Measurements from ENCODE around the gene GAS2L2. TPM values are rescaled to one million over a fixed set of nuclear protein-coding genes. Genes with fewer than 3 reads are reported as not detected.

Gene GAS2L2
- total and polyA plus RNA-seq, 2 experiments from 2014 or later, result not detected

DNA sequence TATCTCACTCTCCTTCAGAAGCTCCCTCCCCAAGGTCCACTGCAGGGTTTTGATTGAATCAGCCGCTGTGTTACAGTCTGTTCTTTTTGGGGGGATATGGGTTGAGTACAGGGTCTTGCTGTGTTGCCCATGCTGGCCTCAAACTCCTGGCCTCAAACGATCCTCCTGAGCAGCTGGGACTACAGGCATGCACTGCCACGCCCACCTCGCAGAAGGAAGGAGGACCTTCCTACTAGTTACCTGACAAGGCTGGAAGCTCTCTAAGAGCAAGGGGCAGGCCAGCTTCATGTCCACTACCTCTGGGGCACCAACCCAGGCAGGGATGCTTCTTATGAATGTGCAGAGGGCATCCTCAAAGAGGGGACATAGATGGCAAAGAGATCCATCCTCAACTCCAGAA, 44.3 kb upstream of the GAS2L2 start:
- no peak overlapping the region for H3K27ac ChIP-seq
- no peaks in the 10 kb centered on the region for H3K9me2 ChIP-seq (ENCODE audit: insufficient read depth)
- H3K9ac ChIP-seq, result no peak overlapping the region
- TF ChIP-seq EZH2phosphoT487 (IDR thresholded peaks at IDR 0.05; ENCODE audit: insufficient read depth, low read depth) (no peak), EZH2 (IDR thresholded peaks at IDR 0.05; ENCODE audit: insufficient read depth, poor library complexity, severe bottlenecking) (no peak)
- H3K79me2 ChIP-seq (ENCODE audit: insufficient read depth), result no peaks in the 10 kb centered on the region
- peaks cover 52% of the 10 kb centered on the region for H3K27me3 ChIP-seq (replicated peaks; ENCODE audit: insufficient read depth)
- peaks cover 4% of the 10 kb centered on the region; the same call in 1 of the 2 replicates for H3K4me1 ChIP-seq (ENCODE audit: insufficient read depth)
- no peaks in the 10 kb centered on the region for H3F3A ChIP-seq (ENCODE audit: insufficient read depth)
- DNase-seq, result no peak
- in situ Hi-C loops (cut with MboI), result no loop called here
- WGBS, 2 experiments (ENCODE audit: low coverage in 1 of 2, low lambda C conversion rate in 2 of 2, missing lambda C conversion rate in 2 of 2), result 54 to 59% methylated on average over 4 of the region's 4 CpGs
- H2AFZ ChIP-seq, result no peak overlapping the region
- no peak overlapping the region for H3K4me2 ChIP-seq (ENCODE audit: unreplicated experiment)
- H3K9me3 ChIP-seq (ENCODE audit: low read depth), result no peaks in the 10 kb centered on the region
- H4K20me1 ChIP-seq (ENCODE audit: insufficient read depth), result no peaks in the 10 kb centered on the region
- H3K36me3 ChIP-seq (ENCODE audit: low read depth), result no peaks in the 10 kb centered on the region
- H3K4me3 ChIP-seq, result no peak overlapping the region

DNA sequence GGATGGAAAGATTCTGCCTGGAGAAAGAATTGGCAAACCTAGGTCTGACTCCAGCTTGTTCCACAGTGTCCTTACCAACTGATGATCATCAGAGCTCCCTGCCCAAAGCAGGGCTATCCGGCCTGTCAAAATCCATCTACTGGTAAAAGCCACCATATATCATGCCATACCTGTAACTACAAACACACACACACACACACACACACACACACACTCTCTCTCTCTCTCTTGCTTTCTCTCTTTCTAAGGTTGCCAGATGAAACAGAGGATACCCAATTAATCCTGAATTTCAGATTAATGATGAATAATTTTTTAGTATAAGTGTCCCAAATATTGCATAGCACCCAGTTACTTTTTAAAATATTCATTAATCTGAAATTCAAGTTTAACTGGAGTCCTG, 43.9 kb upstream of the GAS2L2 start:
- Histone ChIP-seq H3K4me3 (no peak overlapping the region), H2AFZ (no peak overlapping the region), H3K27me3 (replicated peaks; ENCODE audit: insufficient read depth) (peaks cover 53% of the 10 kb centered on the region), H3F3A (ENCODE audit: insufficient read depth) (no peaks in the 10 kb centered on the region), H3K4me1 (ENCODE audit: insufficient read depth) (peaks cover 4% of the 10 kb centered on the region; the same call in 1 of the 2 replicates), H3K27ac (no peak overlapping the region), H3K4me2 (ENCODE audit: unreplicated experiment) (no peak overlapping the region), H3K79me2 (ENCODE audit: insufficient read depth) (no peaks in the 10 kb centered on the region), H3K9me2 (ENCODE audit: insufficient read depth) (no peaks in the 10 kb centered on the region), H3K36me3 (ENCODE audit: low read depth) (no peaks in the 10 kb centered on the region), H4K20me1 (ENCODE audit: insufficient read depth) (no peaks in the 10 kb centered on the region), H3K9me3 (ENCODE audit: low read depth) (no peaks in the 10 kb centered on the region), H3K9ac (no peak overlapping the region)
- 23 to 57% methylated on average over 1 of the region's 1 CpG for WGBS, 2 experiments (ENCODE audit: low coverage in 1 of 2, low lambda C conversion rate in 2 of 2, missing lambda C conversion rate in 2 of 2)
- in situ Hi-C loops (cut with MboI), result no loop called here
- TF ChIP-seq EZH2 (IDR thresholded peaks at IDR 0.05; ENCODE audit: insufficient read depth, poor library complexity, severe bottlenecking), result no peak
- DNase-seq, result no peak

DNA sequence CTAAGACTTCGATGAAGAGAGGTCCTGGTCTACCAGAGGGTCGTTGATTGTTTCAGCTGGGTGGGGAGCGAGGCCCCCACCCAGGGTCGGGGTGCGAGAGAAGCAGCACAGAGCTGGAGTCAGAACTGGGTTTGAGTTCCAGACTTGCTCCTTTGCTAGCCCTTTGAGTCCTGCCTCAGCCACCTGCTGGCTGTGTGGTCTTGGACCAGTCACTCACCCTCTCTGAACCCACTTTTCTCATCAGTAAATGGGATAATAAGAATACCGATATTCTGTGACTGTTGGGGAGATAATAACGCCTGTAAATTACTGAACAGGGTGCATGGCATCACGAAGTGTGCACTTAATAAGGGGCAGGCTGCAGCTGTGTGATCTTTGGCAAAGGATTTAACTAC, 42.8 kb upstream of the GAS2L2 start:
- Histone ChIP-seq H3F3A (ENCODE audit: insufficient read depth) (no peaks in the 10 kb centered on the region), H3K4me2 (ENCODE audit: unreplicated experiment) (peak overlapping the region; percentile 33), H3K9me3 (ENCODE audit: low read depth) (no peaks in the 10 kb centered on the region), H3K27ac (no peak overlapping the region), H4K20me1 (ENCODE audit: insufficient read depth) (no peaks in the 10 kb centered on the region), H3K9ac (no peak overlapping the region), H3K36me3 (ENCODE audit: low read depth) (no peaks in the 10 kb centered on the region), H3K4me1 (ENCODE audit: insufficient read depth) (peaks cover 4% of the 10 kb centered on the region; the same call in 1 of the 2 replicates), H3K9me2 (ENCODE audit: insufficient read depth) (no peaks in the 10 kb centered on the region), H2AFZ (peak overlapping the region; percentile 41; the same call in 1 of the 2 replicates), H3K79me2 (ENCODE audit: insufficient read depth) (no peaks in the 10 kb centered on the region), H3K4me3 (peak overlapping the region; percentile 62), H3K27me3 (replicated peaks; ENCODE audit: insufficient read depth) (peaks cover 53% of the 10 kb centered on the region)
- in situ Hi-C loops (cut with MboI), result no loop called here
- TF ChIP-seq EZH2phosphoT487 (IDR thresholded peaks at IDR 0.05; ENCODE audit: insufficient read depth, low read depth) (no peak), EZH2 (IDR thresholded peaks at IDR 0.05; ENCODE audit: insufficient read depth, poor library complexity, severe bottlenecking) (no peak)
- WGBS, 2 experiments (ENCODE audit: low coverage in 1 of 2, low lambda C conversion rate in 2 of 2, missing lambda C conversion rate in 2 of 2), result 37% methylated on average over 8 of the region's 8 CpGs
- DNase-seq, result no peak

DNA sequence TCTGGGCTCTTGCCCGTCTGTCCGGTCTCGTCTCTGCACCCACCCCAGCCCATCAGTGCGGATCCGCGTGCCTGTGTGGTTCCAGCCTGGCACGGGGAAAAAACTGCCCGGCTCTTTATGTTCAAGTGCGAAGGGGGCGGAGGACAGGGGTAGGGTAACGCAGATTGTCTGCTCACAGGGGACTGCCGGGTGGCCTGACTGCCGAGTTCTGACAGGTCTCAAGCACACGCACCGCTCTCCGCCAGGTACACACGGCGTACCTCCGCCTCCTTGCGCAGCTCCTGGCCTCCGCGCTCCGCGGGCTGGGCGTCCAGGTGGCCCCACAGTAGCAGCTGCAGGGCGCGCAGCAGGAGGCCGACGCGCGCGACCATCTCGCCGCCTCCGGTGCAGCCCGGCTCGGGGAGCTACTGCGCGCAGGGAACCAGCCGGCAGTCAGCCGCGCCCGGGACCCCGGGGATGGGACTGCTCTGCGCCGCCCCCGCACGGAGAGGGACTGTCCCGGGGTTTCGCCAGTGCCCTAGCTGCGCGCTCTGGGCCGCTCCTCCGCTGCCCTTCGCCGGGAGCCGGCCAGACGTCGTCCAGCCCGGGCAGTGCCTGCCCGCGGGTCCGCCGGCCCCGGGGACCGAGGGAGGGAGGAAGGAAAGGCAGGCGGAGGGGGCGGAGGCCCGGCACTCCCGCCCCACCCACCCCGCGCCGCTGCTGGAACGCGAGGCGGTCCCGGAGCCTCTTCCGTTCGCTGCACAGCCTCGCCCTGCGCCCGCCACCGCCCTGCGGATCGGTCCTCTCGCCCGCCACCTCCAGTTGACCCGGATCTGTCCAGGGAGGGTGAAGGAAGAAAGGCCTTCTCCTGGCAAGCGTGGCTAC, 42.2 kb upstream of the GAS2L2 start, which contains the start of gene MMP28:
TSS of gene MMP28 (minus strand) at position 635 of the 864 bp plus-strand sequence. CDS start at position 371, 264 bp downstream.
- Histone ChIP-seq H3K4me1 (ENCODE audit: insufficient read depth) (peaks cover 3% of the 10 kb centered on the region; the same call in 1 of the 2 replicates), H3F3A (ENCODE audit: insufficient read depth) (no peaks in the 10 kb centered on the region), H3K9me2 (ENCODE audit: insufficient read depth) (no peaks in the 10 kb centered on the region), H3K4me3 (peak within 1 kb of the TSS; percentile 62), H3K9me3 (ENCODE audit: low read depth) (no peaks in the 10 kb centered on the region), H4K20me1 (ENCODE audit: insufficient read depth) (no peaks in the 10 kb centered on the region), H3K27ac (no peak within 1 kb of the TSS), H3K4me2 (ENCODE audit: unreplicated experiment) (peak within 1 kb of the TSS; percentile 33), H3K79me2 (ENCODE audit: insufficient read depth) (no peaks in the 10 kb centered on the region), H3K9ac (no peak within 1 kb of the TSS), H3K27me3 (replicated peaks; ENCODE audit: insufficient read depth) (peaks cover 53% of the 10 kb centered on the region), H2AFZ (peak within 1 kb of the TSS; percentile 41), H3K36me3 (ENCODE audit: low read depth) (no peaks in the 10 kb centered on the region)
- in situ Hi-C loops (cut with MboI), result no loop called here
- DNase-seq, result peak; percentile 54
- TF ChIP-seq EZH2phosphoT487 (IDR thresholded peaks at IDR 0.05; ENCODE audit: insufficient read depth, low read depth) (no peak), EZH2 (IDR thresholded peaks at IDR 0.05; ENCODE audit: insufficient read depth, poor library complexity, severe bottlenecking) (peak; percentile 73)
- WGBS, 2 experiments (ENCODE audit: low coverage in 1 of 2, low lambda C conversion rate in 2 of 2, missing lambda C conversion rate in 2 of 2), result 1 to 3% methylated on average over 55 to 74 of the region's 89 CpGs
